ENCODE measurements around the gene NLRP1.

- TF ChIP-seq CTCF (IDR thresholded peaks at IDR 0.05; ENCODE audit: poor library complexity) (no peak), EZH2phosphoT487 (IDR thresholded peaks at IDR 0.05; ENCODE audit: low read depth, severe bottlenecking, unreplicated experiment) (no peak)
These were observed 30.8 kb downstream of the NLRP1 start for GRCh38 chr17:5553479-5553878.
